Measurements from ENCODE around the gene C1orf21. TPM values are rescaled to one million over a fixed set of nuclear protein-coding genes. Genes with fewer than 3 reads are reported as not detected.

C1orf21 gene
- polyA plus RNA-seq, 1 experiment, result 4.3 TPM

GRCh38 chr1:184669391-184669790 lies 282.6 kb downstream of the C1orf21 start:
- Histone ChIP-seq H3K4me3 (ENCODE audit: low read depth, low read length) (no peak overlapping the region), H3K36me3 (ENCODE audit: control insufficient read depth, insufficient read depth, low read length) (no peaks in the 10 kb centered on the region), H3K27me3 (ENCODE audit: control insufficient read depth, insufficient read depth, low read length) (no peaks in the 10 kb centered on the region)
- POLR2A ChIA-PET, result no interaction called here
- TF ChIP-seq CTCF (IDR thresholded peaks at IDR 0.05; ENCODE audit: insufficient read depth, low read depth, low read length), result no peak
- CTCF ChIA-PET, result interaction anchor here (0.9 kb wide), 1 partner anchor 427 kb away, joined by 3 read pairs; no protein-coding TSS in a partner anchor
- DNase-seq (ENCODE audit: low read depth), result no peak

DNA sequence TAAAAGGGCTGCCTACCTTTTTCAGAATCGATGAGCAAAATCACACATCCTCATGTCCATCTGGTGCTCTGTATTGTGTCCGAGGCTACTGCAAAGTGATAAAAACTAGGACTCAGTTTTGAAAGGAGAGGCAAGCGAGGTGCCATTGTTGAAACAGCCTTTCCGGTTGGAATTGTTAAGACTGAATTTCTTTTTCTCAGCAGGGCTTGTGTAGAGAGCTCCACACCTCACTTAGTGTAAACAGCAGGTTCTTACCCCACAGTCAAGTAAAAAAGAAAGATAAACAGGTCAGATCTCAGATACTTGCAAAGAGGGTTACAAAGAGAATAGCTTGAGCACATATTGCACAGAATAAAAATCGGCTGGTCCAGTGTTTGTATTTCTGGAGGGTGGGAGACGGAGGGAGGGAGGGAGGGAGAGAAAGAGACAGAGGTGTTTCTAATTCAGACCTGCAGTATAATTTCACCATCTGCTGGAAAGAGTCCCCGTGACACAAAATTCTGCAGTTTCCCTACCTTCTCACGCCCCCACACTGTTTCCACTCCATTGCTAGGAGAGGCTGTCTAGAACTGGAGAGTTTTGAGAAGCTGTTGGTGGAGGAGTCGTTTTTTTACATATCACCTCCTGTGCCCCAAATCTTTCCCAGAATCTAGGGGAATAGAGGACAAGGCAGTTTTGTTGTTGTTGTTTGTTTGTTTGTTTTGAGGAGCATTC lies 285.3 kb downstream of the C1orf21 start:
- no peak for TF ChIP-seq CTCF (IDR thresholded peaks at IDR 0.05; ENCODE audit: insufficient read depth, low read depth, low read length)
- no peak for DNase-seq (ENCODE audit: low read depth)
- no peaks in the 10 kb centered on the region for H3K27me3 ChIP-seq (ENCODE audit: control insufficient read depth, insufficient read depth, low read length)
- no peak overlapping the region for H3K4me3 ChIP-seq (ENCODE audit: low read depth, low read length)
- POLR2A ChIA-PET, result no interaction called here
- no peaks in the 10 kb centered on the region for H3K36me3 ChIP-seq (ENCODE audit: control insufficient read depth, insufficient read depth, low read length)
- CTCF ChIA-PET, result interaction anchor here (0.9 to 1.4 kb wide), 2 partner anchors 8 to 10 kb away, joined by 3 read pairs; no protein-coding TSS in a partner anchor

GRCh38 chr1:184673305-184673704 lies 286.5 kb downstream of the C1orf21 start:
- Histone ChIP-seq H3K36me3 (ENCODE audit: control insufficient read depth, insufficient read depth, low read length) (no peaks in the 10 kb centered on the region), H3K27me3 (ENCODE audit: control insufficient read depth, insufficient read depth, low read length) (no peaks in the 10 kb centered on the region), H3K4me3 (ENCODE audit: low read depth, low read length) (no peak overlapping the region)
- TF ChIP-seq CTCF (IDR thresholded peaks at IDR 0.05; ENCODE audit: insufficient read depth, low read depth, low read length), result no peak
- POLR2A ChIA-PET, result no interaction called here
- no peak for DNase-seq (ENCODE audit: low read depth)
- CTCF ChIA-PET, result interaction anchor here (0.6 to 1.8 kb wide), 2 partner anchors 9 to 54 kb away, joined by 3 to 11 read pairs; no protein-coding TSS in a partner anchor

DNA sequence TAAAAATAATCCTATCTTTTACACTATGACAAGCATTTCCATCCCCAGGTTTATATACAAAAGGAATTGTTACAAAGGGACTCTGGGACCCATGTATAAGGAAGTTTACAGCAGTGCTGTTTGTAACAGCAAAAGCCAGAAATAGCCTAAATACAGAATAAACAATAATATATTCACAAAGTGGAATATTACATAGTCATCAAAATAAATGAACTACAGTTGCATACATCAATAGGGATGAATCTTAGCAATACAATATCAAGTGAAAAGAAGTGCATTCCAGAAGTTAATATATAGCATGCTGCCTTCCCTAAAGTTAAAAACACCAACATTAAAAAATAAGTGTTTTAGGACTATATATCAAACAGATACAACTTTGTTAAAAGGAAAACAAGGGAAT lies 290.5 kb downstream of the C1orf21 start:
- no peak for DNase-seq (ENCODE audit: low read depth)
- POLR2A ChIA-PET, result no interaction called here
- no peak for TF ChIP-seq CTCF (IDR thresholded peaks at IDR 0.05; ENCODE audit: insufficient read depth, low read depth, low read length)
- CTCF ChIA-PET, result interaction anchor here (2.0 to 3.9 kb wide), 2 partner anchors 9 to 13 kb away, joined by 5 to 20 read pairs; no protein-coding TSS in a partner anchor
- no peaks in the 10 kb centered on the region for H3K27me3 ChIP-seq (ENCODE audit: control insufficient read depth, insufficient read depth, low read length)
- H3K4me3 ChIP-seq (ENCODE audit: low read depth, low read length), result no peak overlapping the region
- no peaks in the 10 kb centered on the region for H3K36me3 ChIP-seq (ENCODE audit: control insufficient read depth, insufficient read depth, low read length)

Measured in BJ (cell line).